HepG2 (cell line): ENCODE measurements around the gene RUSC1. TPM values are rescaled to one million over a fixed set of nuclear protein-coding genes. Genes with fewer than 3 reads are reported as not detected.

ENCODE experiments used
- AKAP8 ChIP-seq: sonication (generic); formaldehyde crosslinking; IDR thresholded peaks from 2 replicates; pipeline ENCODE4 v1.5.1; 2020; ENCODE audit warnings: mild to moderate bottlenecking, missing genetic modification reagents
- EEA1 ChIP-seq: sonication (generic); formaldehyde crosslinking; IDR thresholded peaks from 2 replicates; pipeline ENCODE4 v1.5.1; 2020; ENCODE audit warnings: mild to moderate bottlenecking, missing genetic modification reagents, borderline replicate concordance
- GABPA ChIP-seq, 2 experiments: IDR thresholded peaks; 2 replicates each; pipeline ENCODE4 v1.6.1; 2011 to 2016; ENCODE audit warnings: low read depth in 2 of 2, low read length in 1 of 2, missing biosample characterization in 1 of 2, missing genetic modification characterization in 1 of 2
- MZF1 ChIP-seq: sonication (generic); formaldehyde crosslinking; IDR thresholded peaks from 2 replicates; pipeline ENCODE4 v1.8.1; 2023; ENCODE audit warnings: mild to moderate bottlenecking, missing genetic modification reagents, borderline replicate concordance
- PAF1 ChIP-seq: IDR thresholded peaks from 2 replicates; pipeline ENCODE4 v1.6.1; 2016; ENCODE audit warnings: missing genetic modification reagents, missing compliant biosample characterization
- RAD21 ChIP-seq: fragments of 450-650 bp; formaldehyde crosslinking; IDR thresholded peaks from 2 replicates; pipeline ENCODE4 v1.5.0; 2020; ENCODE audit warnings: mild to moderate bottlenecking
- SIX1 ChIP-seq: sonication (generic); formaldehyde crosslinking; IDR thresholded peaks from 2 replicates; pipeline ENCODE4 v1.4.0; 2020; ENCODE audit warnings: missing genetic modification reagents, borderline replicate concordance
- ZBTB21 ChIP-seq: sonication (generic); formaldehyde crosslinking; IDR thresholded peaks from 2 replicates; pipeline ENCODE4 v1.4.0; 2020; ENCODE audit warnings: missing genetic modification reagents
- ZBTB7A ChIP-seq: sonication (generic); formaldehyde crosslinking; IDR thresholded peaks from 2 replicates; pipeline ENCODE4 v1.8.0; 2022; ENCODE audit warnings: mild to moderate bottlenecking, missing genetic modification reagents
- ZNF550 ChIP-seq: sonication (generic); formaldehyde crosslinking; IDR thresholded peaks from 2 replicates; pipeline ENCODE4 v1.4.0; 2020; ENCODE audit warnings: mild to moderate bottlenecking, missing genetic modification reagents, borderline replicate concordance
- ZNF615 ChIP-seq: sonication (generic); formaldehyde crosslinking; IDR thresholded peaks from 2 replicates; pipeline ENCODE4 v1.5.0; 2020; ENCODE audit warnings: mild to moderate bottlenecking, missing genetic modification reagents, borderline replicate concordance
- polyA plus RNA-seq, 8 experiments: library from polyadenylated mRNA; depleted of rRNA in 3 of 8; stranded (reverse) in 7 of 8; unstranded in 1 of 8; fragments of >200 nt; fragmentation: Illumina TruSeq in 4 of 8; extraction: Trizol in 4 of 8; gene quantifications; 2 replicates each; pipeline versions ENCODE4 v1.2.1 to v1.2.3, GENCODE V29; 2011 to 2016; ENCODE audit warnings: low read depth in 4 of 8, missing spikeins in 1 of 8, mixed read lengths in 1 of 8; ENCODE audit not compliant: insufficient read depth in 1 of 8
- total RNA-seq, 5 experiments: library from RNA; depleted of rRNA; stranded (reverse); fragments of >200 nt; fragmentation: Illumina TruSeq; extraction: Trizol; gene quantifications; 2 replicates each; pipeline ENCODE4 v1.2.3, GENCODE V29; 2016; ENCODE audit warnings: low read depth in 1 of 5
- TF ChIP-seq, protein P1 (sequence below): IDR thresholded peaks from 2 replicates; pipeline ENCODE4 v1.6.1; 2012; ENCODE audit warnings: low read depth, low read length, improper control_type of control experiment
- TF ChIP-seq, protein P2 (sequence below): sonication (generic); formaldehyde crosslinking; IDR thresholded peaks from 2 replicates; pipeline ENCODE4 v1.5.0; 2020; ENCODE audit warnings: mild to moderate bottlenecking, missing genetic modification reagents
- TF ChIP-seq, protein P3 (sequence below): IDR thresholded peaks from 2 replicates; pipeline ENCODE4 v1.6.1; 2012; ENCODE audit warnings: low read length, improper control_type of control experiment
- TF ChIP-seq, protein P4 (sequence below): sonication (generic); formaldehyde crosslinking; IDR thresholded peaks from 2 replicates; pipeline ENCODE4 v1.4.0; 2020; ENCODE audit warnings: mild to moderate bottlenecking, missing genetic modification reagents
- TF ChIP-seq, protein P5 (sequence below): sonication (generic); formaldehyde crosslinking; IDR thresholded peaks from 2 replicates; pipeline ENCODE4 v1.5.1; 2020; ENCODE audit warnings: missing genetic modification reagents, mild to moderate bottlenecking, borderline replicate concordance

RUSC1 gene
- total and polyA plus RNA-seq, 2 of the 13 experiments (the other 11 are each of a cell fraction or from before 2014, with no cell fraction given), result 18.7 to 20.4 TPM

DNA sequence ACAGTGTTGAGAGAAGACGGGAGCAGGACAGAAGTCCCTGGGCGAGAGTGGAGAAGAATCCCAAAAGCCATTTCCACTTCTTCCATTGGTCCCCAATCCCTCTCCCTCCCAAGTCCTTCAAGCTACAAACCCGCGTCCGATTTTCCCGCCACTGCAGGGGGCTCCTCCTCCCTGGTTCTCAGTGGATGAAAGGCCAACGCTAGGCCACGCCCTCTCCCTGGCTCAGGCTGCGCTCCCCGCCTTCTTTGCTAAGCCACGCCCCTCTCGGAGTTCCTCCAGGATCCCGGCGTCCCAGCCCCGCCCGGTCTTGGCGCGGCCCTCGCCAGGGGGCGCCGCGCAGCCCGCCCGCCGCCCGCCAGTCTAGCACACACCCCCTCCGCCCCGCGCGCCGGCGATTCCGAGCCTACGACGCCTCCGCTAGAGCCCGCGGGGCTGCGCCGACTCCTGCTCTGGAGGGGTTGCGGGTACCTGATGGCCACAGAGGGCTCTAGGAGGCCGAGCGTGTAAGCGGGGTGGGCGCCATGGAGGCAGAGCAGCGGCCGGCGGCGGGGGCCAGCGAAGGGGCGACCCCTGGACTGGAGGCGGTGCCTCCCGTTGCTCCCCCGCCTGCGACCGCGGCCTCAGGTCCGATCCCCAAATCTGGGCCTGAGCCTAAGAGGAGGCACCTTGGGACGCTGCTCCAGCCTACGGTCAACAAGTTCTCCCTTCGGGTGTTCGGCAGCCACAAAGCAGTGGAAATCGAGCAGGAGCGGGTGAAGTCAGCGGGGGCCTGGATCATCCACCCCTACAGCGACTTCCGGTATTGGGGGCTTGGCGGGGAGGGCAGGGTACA lies 43.4 kb upstream of the RUSC1 start, which contains the start of gene HCN3 (continued):
- TF ChIP-seq, protein P1, sequence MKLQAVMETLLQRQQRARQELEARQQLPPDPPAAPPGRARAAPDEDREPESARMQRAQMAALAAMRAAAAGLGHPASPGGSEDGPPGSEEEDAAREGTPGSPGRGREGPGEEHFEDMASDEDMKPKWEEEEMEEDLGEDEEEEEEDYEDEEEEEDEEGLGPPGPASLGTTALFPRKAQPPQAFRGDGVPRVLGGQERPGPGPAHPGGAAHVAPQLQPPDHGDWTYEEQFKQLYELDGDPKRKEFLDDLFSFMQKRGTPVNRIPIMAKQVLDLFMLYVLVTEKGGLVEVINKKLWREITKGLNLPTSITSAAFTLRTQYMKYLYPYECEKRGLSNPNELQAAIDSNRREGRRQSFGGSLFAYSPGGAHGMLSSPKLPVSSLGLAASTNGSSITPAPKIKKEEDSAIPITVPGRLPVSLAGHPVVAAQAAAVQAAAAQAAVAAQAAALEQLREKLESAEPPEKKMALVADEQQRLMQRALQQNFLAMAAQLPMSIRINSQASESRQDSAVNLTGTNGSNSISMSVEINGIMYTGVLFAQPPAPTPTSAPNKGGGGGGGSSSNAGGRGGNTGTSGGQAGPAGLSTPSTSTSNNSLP, result no peak
- TF ChIP-seq, protein P2, sequence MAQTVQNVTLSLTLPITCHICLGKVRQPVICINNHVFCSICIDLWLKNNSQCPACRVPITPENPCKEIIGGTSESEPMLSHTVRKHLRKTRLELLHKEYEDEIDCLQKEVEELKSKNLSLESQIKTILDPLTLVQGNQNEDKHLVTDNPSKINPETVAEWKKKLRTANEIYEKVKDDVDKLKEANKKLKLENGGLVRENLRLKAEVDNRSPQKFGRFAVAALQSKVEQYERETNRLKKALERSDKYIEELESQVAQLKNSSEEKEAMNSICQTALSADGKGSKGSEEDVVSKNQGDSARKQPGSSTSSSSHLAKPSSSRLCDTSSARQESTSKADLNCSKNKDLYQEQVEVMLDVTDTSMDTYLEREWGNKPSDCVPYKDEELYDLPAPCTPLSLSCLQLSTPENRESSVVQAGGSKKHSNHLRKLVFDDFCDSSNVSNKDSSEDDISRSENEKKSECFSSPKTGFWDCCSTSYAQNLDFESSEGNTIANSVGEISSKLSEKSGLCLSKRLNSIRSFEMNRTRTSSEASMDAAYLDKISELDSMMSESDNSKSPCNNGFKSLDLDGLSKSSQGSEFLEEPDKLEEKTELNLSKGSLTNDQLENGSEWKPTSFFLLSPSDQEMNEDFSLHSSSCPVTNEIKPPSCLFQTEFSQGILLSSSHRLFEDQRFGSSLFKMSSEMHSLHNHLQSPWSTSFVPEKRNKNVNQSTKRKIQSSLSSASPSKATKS (CRISPR knock-in tag), result no peak
- TF ChIP-seq ZBTB21 (CRISPR knock-in tag), result no peak
- peak; percentile 91 for TF ChIP-seq RAD21 (CRISPR knock-in tag)
- no peak for TF ChIP-seq GABPA (IDR thresholded peaks at IDR 0.05; ENCODE audit: low read depth, low read length)
- peak; percentile 31 for TF ChIP-seq GABPA (CRISPR knock-in tag; IDR thresholded peaks at IDR 0.05; ENCODE audit: low read depth)
- peak; percentile 79 for TF ChIP-seq ZBTB7A (CRISPR knock-in tag)
- TF ChIP-seq, protein P3, sequence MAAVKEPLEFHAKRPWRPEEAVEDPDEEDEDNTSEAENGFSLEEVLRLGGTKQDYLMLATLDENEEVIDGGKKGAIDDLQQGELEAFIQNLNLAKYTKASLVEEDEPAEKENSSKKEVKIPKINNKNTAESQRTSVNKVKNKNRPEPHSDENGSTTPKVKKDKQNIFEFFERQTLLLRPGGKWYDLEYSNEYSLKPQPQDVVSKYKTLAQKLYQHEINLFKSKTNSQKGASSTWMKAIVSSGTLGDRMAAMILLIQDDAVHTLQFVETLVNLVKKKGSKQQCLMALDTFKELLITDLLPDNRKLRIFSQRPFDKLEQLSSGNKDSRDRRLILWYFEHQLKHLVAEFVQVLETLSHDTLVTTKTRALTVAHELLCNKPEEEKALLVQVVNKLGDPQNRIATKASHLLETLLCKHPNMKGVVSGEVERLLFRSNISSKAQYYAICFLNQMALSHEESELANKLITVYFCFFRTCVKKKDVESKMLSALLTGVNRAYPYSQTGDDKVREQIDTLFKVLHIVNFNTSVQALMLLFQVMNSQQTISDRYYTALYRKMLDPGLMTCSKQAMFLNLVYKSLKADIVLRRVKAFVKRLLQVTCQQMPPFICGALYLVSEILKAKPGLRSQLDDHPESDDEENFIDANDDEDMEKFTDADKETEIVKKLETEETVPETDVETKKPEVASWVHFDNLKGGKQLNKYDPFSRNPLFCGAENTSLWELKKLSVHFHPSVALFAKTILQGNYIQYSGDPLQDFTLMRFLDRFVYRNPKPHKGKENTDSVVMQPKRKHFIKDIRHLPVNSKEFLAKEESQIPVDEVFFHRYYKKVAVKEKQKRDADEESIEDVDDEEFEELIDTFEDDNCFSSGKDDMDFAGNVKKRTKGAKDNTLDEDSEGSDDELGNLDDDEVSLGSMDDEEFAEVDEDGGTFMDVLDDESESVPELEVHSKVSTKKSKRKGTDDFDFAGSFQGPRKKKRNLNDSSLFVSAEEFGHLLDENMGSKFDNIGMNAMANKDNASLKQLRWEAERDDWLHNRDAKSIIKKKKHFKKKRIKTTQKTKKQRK, result no peak
- no peak for TF ChIP-seq MZF1 (CRISPR knock-in tag)
- TF ChIP-seq AKAP8 (CRISPR knock-in tag), result no peak
- TF ChIP-seq, protein P4, sequence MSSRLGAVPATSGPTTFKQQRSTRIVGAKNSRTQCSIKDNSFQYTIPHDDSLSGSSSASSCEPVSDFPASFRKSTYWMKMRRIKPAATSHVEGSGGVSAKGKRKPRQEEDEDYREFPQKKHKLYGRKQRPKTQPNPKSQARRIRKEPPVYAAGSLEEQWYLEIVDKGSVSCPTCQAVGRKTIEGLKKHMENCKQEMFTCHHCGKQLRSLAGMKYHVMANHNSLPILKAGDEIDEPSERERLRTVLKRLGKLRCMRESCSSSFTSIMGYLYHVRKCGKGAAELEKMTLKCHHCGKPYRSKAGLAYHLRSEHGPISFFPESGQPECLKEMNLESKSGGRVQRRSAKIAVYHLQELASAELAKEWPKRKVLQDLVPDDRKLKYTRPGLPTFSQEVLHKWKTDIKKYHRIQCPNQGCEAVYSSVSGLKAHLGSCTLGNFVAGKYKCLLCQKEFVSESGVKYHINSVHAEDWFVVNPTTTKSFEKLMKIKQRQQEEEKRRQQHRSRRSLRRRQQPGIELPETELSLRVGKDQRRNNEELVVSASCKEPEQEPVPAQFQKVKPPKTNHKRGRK (CRISPR knock-in tag), result no peak
- TF ChIP-seq EEA1 (CRISPR knock-in tag), result no peak
- TF ChIP-seq ZNF615 (CRISPR knock-in tag), result no peak
- TF ChIP-seq PAF1 (CRISPR knock-in tag), result no peak
- no peak for TF ChIP-seq SIX1 (CRISPR knock-in tag)
- TF ChIP-seq ZNF550 (CRISPR knock-in tag), result no peak
- TF ChIP-seq, protein P5, sequence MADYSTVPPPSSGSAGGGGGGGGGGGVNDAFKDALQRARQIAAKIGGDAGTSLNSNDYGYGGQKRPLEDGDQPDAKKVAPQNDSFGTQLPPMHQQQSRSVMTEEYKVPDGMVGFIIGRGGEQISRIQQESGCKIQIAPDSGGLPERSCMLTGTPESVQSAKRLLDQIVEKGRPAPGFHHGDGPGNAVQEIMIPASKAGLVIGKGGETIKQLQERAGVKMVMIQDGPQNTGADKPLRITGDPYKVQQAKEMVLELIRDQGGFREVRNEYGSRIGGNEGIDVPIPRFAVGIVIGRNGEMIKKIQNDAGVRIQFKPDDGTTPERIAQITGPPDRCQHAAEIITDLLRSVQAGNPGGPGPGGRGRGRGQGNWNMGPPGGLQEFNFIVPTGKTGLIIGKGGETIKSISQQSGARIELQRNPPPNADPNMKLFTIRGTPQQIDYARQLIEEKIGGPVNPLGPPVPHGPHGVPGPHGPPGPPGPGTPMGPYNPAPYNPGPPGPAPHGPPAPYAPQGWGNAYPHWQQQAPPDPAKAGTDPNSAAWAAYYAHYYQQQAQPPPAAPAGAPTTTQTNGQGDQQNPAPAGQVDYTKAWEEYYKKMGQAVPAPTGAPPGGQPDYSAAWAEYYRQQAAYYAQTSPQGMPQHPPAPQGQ (CRISPR knock-in tag), result no peak
